ENCODE results near the gene MUSK.
"Not testable (repeated sequence)": the region's sequence is repeated elsewhere in the genome, so short reads cannot be mapped to it uniquely, and the experiment has no call there.

Gene MUSK

DNA sequence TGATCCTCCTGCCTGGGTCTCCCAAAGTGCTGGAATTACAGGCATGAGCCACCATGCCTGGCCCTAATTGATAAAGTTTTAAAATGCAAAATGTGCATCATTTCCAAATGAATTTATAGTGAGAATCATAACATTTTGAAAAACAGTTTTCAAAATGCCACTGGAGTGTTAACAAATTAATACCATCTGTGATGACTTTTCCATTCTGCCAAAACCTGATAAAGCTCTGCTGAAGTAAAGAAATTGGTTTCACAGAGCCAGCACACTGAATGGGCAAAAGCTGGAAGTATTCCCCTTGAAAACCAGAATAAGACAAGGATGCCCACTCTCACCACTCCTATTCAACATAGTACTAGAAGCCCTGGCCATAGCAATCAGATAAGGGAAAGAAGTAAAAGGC lies 89.6 kb downstream of the MUSK start:
- DNase-seq (ENCODE audit: low read depth in 2 of 2) = no peak

DNA sequence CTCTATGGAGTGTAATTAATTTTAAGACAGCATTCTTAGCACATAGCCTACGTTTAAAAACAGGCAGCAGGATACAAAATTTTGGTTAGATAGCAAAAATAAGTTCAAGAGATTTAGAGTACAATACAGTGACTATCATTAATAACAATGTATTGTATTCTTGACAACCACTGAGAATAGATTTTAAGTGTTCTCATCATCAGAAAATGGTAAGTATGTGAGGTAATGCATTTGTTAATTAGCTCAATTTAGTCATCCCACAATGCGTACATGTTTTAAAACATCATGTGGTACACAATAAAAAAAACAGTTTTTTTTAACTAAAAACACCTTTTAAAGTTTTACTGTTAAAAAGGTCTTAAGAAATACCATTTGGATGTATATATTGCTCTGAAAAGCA lies 94.2 kb downstream of the MUSK start:
- DNase-seq (ENCODE audit: low read depth in 2 of 2) = no peak

DNA sequence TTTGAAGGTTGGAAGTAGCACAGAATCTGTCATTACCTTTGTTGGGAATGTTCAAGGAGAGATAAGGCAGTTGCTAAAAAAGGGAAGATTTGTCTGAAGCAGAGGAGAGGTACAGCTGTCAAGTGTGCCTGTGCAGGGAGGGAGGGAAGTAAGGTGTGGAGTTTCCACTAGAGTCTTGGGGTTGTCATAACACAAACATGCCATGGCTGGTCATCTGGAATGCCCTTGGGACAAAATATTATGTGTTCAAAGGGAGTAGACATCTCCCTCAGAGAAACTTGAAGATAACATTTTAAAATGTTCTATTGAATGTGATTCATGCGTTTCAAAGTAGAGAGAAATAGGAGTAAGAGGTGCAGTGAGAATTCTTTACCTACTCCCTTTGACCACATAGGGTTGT lies 95.0 kb downstream of the MUSK start:
- DNase-seq (ENCODE audit: low read depth in 2 of 2) = no peak

DNA sequence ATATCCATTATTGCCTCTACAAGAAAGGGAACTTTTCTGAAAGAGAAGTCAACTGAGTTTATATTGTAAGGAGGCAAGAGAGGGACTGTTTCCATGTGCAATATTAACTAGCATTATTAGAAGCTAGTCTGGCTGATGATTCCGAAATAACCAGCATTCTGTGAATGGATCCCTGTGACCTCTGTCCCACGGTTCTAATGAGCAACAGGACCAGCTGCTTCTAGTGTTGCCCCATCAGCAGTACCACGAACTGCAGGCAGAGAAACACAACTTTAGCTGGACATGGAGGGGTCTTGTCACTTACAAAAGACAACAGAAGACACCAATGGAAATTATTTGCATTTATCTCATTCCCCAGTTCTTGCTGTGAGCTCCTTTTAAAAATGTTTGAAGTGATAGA lies 95.4 kb downstream of the MUSK start:
- no peak for DNase-seq (ENCODE audit: low read depth in 2 of 2)

DNA sequence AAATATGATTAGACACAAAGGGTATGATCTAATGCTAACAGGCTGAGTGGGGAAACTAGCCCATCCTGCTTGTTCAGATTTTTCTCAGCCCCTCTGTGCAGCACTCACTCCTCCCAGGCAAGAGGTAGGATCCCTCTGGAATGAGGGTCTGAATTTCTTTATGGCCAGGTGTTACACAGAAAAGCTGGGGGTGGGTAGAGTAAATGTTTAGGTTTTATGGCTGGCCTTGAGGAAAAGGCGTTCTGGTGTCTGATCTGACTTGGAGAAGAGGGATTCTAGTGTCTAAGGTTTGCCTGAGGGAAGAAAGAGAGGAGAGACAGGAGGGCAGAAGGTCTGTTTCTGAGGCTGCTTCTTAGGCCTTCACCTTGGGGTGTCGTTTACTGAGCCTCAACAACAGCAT lies 97.3 kb downstream of the MUSK start:
- DNase-seq (ENCODE audit: low read depth in 2 of 2) = no peak

DNA sequence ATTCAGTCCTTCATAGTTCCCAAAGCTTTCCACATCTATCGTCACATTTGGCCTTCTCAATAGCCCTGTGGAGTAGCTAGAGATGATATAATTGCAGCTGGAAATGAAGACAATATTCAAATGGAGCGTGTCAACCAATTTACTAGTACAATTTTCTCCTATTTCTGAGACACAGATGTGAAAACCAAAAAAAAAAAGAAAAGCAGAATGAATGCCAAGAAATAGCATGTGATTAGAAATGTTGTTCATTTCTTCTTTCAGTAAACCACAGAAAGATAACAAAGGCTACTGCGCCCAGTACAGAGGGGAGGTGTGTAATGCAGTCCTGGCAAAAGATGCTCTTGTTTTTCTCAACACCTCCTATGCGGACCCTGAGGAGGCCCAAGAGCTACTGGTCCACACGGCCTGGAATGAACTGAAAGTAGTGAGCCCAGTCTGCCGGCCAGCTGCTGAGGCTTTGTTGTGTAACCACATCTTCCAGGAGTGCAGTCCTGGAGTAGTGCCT lies 99.0 kb downstream of the MUSK start:
- DNase-seq (ENCODE audit: low read depth in 2 of 2) = no peak

DNA sequence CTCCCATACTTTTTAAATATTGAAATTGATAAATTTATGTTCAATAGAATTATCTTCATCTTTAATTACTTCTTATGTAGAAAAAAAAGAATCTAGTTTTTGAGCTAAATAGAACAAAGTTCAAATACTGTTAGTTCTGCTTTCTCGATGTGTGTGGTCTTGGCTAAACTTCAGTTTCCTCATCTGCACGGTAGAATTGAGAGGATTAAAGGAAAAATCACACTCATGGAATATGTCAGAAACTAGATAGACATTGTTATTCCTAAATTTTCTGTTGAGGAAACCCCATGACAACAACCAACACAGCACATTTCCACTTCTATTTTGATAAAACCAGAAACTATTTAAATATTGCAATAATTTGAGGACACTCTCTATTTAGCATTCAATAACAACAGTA lies 100.3 kb downstream of the MUSK start:
- no peak for DNase-seq (ENCODE audit: low read depth in 2 of 2)

DNA sequence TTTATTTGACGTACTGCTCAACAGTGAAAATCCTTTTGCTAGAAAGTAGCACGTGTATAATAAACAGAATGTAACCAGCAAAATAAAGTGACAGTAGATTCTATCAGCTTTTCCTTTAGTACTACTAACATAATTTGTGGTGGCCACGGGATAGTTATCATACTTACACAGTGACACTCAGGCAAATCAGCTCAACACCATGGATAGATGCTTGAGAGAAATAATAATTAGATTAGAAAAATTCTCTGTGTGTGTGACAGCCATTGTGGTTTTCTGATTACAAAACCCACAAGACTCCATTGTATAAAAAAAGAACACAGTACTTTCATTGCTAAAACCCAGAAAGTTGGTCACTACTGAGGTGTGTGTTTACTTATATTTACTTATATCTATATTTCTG lies 101.1 kb downstream of the MUSK start:
- no peak for DNase-seq (ENCODE audit: low read depth in 2 of 2)

DNA sequence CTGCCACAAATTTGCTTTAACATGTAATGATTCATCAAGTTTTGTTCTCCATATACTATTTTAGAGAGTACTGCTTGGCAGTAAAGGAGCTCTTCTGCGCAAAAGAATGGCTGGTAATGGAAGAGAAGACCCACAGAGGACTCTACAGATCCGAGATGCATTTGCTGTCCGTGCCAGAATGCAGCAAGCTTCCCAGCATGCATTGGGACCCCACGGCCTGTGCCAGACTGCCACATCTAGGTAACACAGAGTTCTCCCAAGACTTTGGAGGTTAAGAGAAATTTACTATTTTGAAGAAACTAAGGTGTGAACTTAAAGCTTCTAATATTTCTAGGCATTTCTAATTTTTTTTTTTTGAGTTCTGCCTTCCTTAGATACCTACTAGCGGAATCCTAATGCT lies 107.1 kb downstream of the MUSK start:
- no peak for DNase-seq (ENCODE audit: low read depth in 2 of 2)

DNA sequence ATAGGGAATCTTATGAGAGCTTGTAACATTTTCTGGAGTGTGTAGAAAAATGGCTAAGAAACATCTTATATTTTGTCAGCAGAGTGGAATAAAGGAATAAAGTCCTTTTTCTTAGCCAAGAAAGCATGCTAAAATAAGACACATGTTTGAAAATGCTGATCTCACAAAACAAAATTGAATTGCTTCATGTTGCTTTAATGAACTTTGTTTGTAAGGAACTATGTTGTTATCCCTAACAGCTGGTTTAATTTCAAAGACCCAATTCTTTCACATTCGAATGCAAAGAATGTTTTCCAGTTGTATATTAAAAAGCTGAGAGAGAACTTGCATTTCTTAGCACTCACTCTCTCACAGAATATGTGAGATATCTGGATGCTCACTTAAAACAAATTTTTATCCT lies 107.6 kb downstream of the MUSK start:
- no peak for DNase-seq (ENCODE audit: low read depth in 2 of 2)

DNA sequence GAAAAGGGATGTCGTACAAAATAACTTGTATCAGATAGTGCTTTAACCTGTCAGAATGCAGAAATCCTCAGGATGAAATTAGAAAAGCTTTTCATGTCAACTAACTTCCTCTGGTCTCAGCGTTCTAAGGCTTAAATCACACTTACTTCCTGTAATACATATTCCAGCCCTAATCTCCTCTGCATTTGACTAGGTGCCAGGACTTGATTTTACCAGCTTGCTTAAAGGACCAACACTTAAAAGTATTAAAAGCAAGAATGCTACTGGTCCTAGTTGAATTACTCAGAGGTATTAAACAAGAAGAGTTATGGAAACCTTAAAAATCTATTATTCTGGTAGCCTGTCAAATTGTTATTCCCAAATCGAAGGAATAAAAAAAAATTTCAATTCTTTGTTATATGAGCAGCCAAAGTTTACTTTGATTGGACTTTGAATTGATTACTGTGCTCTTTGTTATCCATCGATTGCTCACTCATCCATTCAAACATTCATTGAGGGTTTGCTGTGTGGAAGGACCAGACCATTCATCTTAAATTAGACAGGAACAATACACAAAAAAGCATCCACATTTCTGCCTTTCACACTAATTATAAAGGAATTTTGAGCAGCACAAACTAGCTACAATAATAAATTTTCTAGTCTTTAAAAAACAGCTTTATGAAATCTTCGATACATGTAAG lies 108.7 kb downstream of the MUSK start:
- no peak for DNase-seq (ENCODE audit: low read depth in 2 of 2)

DNA sequence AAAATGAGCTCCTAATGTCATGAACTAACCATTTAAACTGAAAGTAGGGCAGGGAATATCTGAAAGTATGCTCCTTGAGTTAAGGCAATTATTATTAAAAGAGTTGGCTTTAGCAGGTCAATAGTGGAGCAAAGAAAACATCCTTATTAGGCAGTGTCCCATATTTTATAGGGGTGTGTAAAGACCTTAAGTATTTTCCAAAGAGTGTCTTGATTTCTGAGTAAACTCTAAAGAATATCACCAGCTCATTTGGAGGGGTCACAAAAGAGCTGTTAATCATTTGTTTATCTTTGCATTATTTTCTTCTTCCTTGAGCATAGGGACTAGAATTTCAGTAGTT lies 109.3 kb downstream of the MUSK start:
- no peak for DNase-seq (ENCODE audit: low read depth in 2 of 2)

DNA sequence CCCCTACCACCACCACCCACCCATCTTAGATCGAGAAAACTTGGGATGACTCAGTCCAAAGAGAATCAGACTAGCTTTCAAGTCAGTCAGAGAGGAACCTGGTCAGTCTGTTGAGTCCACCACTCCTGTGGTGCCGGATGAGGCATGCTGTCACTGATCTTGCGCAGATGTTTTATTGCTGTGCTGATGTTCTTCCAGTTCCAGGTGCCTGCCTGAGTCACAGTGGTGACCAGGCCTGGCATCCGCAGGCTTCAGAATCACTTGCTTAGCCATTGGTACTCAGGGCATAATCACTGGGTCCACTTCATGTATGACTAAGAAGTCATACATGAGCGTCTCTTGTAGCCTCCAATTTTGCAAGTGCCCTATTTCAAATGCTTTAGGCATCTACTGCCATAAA lies 114.1 kb downstream of the MUSK start:
- no peak for DNase-seq (ENCODE audit: low read depth in 2 of 2)

DNA sequence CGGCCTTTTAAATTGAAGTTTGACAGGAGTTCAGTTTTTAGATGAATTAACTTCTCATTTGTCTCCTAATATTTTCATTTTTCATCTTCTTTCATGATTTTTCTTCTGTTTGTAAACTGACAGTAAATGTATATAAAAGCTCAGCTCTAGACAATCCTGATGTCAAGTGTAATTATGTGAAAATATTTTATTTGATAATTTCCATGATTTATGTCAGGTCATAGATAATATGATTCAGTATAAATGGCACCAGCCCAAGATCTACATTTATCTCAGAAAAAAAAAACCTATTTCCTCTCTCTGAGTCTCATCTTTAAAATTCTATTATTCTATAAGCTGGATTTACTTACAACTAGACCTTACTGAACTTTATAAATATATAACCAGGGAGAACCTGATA lies 115.7 kb downstream of the MUSK start:
- DNase-seq (ENCODE audit: low read depth in 2 of 2) = no peak

DNA sequence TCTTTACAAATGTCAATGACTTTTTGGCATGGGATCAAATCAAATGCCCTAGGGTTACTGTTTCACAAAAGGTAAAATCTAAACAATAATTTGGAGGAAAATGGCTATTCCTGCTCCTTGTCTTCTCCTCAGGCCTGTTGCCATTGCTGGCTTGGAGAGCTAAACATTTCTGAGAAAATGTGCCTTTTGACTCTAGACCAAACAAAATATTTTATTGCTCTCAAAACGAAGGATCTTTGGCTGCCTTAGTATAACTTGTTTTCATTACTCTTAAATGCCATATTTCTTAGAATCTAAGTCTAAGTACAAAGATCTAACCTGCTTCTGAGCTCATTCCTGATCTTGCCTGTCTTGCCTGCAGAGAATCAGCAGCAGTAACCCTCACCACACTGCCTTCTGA lies 116.6 kb downstream of the MUSK start:
- no peak for DNase-seq (ENCODE audit: low read depth in 2 of 2)

DNA sequence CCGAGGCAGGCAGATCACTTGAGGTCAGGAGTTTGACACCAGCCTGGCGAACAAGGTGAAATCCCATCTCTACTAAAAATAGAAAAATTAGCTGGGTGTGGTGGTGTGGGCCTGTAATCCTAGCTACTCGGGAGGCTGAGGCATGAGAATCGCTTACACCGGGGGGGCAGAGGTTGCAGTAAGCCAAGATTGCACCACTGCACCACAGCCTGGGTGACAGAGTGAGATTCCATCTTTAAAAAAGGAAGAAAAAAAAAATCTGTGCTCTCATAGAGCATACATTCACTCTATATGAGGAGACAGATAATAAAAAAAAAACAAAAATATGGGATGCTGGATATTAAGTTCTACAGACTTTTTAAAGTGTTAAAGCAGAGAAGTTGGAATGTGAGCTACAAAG lies 119.8 kb downstream of the MUSK start:
- not testable (repeated sequence) for DNase-seq (ENCODE audit: low read depth in 2 of 2)

DNA sequence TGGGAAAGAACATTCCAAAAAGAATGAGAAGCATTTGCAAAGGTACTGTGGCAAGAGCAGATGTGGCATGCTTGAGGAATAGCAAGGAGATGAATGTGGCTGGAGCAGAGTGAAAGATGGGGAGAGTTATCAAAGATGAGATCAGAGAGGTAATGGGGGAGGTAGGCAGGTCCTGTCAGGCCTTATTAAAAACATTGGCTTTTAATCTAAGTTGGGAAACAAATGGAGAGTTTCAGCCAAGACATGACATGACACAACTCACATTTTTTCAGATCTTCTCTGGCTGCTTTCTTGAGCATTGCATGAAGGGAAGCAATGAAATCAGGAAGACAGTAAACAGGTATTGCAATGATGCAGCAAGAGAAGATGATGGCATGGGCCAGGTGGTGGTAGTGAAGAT lies 120.3 kb downstream of the MUSK start:
- DNase-seq (ENCODE audit: low read depth in 2 of 2) = no peak

DNA sequence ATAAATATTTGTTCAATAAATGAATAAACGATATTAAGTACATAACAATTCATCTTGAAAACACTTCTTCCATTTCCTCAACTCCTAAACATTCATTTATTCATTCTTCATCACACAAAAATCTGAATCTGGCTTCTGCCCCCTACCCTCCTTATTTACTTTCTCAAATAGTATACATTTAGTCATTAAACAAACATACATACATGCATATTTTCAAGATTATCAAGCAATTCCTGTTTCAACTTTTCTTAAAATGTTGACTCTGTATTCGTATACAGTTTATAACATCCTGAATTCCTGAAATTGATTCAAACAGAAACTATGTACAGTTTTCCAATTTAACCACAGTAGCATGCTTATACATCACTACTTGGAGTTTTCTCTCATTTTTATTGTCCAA lies 129.0 kb downstream of the MUSK start:
- no peak for DNase-seq (ENCODE audit: low read depth in 2 of 2)

DNA sequence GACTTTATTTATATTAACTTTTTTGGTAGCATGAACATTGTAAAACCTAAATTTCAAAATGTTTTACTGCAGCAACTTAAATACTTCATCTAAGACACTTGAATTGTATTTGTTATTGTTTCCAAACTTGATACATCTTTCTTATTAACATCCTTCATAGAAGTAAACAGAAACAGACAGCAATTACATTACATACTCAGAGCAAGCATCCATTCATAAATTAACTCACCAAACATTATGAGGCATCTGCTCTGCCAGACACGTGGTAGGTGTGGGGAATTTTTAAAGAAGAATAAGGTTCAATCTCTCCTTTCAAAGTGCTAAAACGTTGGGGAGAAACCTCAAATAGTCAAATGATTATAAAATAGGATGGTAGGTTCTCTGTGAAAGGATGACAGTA lies 130.8 kb downstream of the MUSK start:
- no peak for DNase-seq (ENCODE audit: low read depth in 2 of 2)

DNA sequence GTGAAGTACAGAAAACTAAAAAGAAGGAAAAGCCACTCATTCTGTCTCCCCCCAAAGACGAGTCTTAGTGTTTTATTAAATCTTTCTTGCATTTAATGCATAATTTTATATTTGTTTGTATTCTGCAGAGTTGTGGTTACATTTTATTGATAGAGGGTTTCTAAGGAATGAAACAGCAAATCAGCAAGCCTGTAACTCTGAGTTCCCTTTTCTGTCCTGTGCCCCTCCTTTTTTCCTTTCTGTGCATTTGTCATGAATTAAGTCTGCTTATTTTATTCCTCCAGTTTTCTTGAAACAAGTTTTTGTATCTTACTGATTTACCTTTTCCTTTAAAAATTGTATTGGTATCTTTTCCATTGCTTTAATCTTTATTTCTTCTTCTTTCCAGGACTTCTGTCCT lies 132.8 kb downstream of the MUSK start:
- no peak for DNase-seq (ENCODE audit: low read depth in 2 of 2)

DNA sequence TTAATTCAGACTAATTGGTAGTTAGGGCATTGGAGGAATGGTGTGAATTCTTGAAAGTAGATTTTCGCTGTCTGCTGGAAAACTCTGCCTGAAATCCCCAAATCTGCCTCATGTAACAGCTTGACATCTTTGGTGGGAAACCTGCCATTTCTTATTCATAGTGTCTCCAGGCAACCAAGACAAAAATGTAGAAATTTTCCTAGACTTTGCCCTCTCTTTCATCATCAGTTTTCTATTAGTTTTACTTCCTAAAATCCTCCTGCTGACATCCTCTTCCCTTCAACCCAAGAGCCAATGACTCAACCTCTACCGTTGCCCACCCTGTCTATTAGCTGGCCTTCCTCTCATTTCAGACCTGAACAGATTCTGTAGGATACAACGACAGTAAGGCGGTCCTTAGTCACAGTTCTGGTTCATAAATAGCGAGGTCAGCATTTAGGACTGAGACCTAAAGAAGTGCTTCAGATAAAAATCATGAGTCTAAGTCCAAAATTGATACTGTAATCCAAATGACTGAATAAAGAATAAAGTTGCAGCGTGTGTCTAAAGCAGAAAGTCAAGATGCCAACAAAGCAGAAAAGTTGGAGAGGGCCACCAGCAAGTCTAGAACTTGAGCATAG lies 133.9 kb downstream of the MUSK start:
- DNase-seq (ENCODE audit: low read depth in 2 of 2) = no peak

DNA sequence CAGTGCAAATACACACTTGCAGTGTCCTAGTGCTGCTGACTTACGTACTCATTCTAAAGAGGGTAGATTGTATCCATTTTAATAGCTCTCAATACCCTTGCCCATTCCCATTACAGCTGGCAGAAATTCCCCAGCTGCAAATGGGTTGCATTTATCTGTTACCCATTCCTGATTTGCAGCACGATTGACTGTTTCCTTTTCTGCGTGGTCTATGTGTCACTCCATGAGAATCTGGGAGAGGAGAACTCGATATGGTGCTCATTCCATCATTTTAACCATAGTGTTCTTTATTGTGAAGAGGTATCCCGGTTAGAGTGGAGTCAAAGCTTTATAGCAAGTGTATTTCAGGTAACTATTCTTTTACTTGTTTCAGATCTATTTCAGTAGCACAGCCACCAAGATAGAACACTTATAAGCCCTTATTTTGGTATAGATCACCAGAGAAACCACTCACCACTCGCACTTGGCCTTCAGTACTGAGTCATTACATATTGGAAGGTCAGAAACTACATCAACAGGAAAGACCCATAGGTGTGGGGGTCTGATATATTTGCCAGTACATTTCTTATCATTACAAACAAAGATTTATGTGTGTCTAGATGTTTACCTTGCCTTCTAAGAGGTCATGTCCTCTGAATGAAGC lies 139.5 kb downstream of the MUSK start:
- DNase-seq (ENCODE audit: low read depth in 2 of 2) = no peak

DNA sequence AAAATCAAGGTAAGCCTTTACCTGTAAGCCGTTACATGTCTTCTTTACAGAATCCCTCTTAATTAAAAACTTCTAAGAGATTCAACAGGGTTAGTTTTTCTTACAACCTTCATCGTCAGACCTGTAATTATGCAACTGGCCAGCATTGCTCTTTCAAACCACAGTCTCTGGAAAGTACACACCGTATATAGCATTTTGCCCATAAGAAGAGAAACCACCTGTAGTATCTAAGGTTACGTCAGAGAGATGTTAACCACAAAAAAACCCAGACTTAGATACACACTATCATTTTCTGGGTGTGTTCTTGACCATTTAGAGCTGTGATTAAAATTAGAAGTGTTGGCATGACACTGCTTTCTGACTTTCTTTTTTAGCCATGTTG lies 140.0 kb downstream of the MUSK start:
- no peak for DNase-seq (ENCODE audit: low read depth in 2 of 2)

Measured in stimulated activated CD4-positive, alpha-beta T cell treated with anti-CD3 and anti-CD28 coated beads, Interleukin-1b, Interleukin-23, amount 100 ng/mL, for 4 hours (primary cell).